GM12865 (cell line): Measurements from ENCODE around the gene LPAR6.
A peak's percentile ranks its signal among the peaks of the same experiment; 100 is the strongest.
"Not testable (repeated sequence)": the region's sequence is repeated elsewhere in the genome, so short reads cannot be mapped to it uniquely, and the experiment has no call there.

Source experiments
- DNase-seq: peaks from one replicate; pipeline ENCODE4 v3.0.0; 2010; ENCODE audit warnings: low read depth
- H3K4me3 ChIP-seq: 2 replicates; pipeline ENCODE4 v1.5.1; 2011; ENCODE audit warnings: mild to moderate bottlenecking, low read depth, low read length, control low read depth
- TF ChIP-seq, protein P1 (sequence below): IDR thresholded peaks from 2 replicates; pipeline ENCODE4 v1.5.1; 2011; ENCODE audit warnings: low read length, control low read depth, low read depth, inconsistent platforms; ENCODE audit not compliant: insufficient read depth; ENCODE audit errors: missing control alignments

LPAR6 gene

DNA sequence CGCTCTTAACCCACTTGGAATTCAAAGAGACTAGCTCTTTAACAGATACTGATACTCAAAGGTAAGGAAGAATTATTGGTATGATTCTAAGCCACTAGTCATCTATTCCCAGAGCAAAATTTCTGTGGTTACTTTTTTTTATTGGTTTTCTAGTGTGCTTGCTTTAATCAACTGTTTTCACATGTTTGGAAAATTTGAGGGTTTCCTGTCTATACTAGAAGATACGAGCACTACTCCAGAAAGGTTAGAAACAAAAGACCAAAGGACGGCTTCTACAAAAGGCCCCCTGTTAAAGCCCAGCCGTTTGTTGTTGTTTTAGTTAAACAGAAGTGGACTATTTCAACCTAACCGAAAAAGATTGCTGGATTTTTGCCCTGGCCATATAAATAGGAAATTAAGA is 18.5 kb upstream of the LPAR6 start:
- H3K4me3 ChIP-seq = no peak overlapping the region
- DNase-seq = no peak
- TF ChIP-seq, protein P1, sequence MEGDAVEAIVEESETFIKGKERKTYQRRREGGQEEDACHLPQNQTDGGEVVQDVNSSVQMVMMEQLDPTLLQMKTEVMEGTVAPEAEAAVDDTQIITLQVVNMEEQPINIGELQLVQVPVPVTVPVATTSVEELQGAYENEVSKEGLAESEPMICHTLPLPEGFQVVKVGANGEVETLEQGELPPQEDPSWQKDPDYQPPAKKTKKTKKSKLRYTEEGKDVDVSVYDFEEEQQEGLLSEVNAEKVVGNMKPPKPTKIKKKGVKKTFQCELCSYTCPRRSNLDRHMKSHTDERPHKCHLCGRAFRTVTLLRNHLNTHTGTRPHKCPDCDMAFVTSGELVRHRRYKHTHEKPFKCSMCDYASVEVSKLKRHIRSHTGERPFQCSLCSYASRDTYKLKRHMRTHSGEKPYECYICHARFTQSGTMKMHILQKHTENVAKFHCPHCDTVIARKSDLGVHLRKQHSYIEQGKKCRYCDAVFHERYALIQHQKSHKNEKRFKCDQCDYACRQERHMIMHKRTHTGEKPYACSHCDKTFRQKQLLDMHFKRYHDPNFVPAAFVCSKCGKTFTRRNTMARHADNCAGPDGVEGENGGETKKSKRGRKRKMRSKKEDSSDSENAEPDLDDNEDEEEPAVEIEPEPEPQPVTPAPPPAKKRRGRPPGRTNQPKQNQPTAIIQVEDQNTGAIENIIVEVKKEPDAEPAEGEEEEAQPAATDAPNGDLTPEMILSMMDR = no peak

DNA sequence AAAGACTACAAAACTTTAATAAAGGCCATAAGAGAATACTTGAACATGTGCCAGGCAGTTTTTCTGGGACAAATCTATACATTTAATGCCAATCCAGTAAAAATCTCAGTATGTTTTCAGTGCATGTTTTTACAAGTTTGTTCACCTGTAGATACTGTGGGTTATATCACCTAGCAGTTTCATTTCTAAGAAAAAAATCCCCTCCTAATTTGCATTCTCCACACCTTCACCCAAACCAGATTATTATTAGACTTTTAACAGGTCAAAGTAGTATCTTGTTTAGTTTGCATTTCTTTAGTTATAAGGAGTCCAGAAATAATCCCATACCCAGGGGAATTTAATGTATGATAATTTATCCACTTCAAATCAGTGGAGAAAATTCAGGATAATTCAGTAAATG is 17.0 kb upstream of the LPAR6 start:
- TF ChIP-seq, protein P1 = no peak
- peak; percentile 21 for DNase-seq
- H3K4me3 ChIP-seq = no peak overlapping the region

DNA sequence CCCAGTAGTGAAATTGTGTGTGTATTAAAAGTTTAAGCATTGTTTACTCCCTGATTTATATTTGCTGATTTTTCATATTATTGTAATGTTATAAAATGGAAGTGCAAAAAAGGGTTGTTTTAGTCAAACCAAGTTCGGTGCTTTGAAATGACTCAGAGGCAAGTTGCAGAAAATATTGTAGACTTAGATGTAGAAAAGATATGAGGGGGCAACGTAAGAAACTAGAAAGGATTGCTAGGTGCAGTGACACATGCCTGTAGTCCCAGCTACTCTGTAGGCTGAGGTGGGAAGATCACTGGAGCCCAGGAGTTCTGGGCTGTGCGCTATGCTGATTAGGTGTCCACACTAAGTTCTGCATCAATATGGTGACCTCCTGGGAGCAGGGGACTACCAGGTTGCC is 16.1 kb upstream of the LPAR6 start:
- TF ChIP-seq, protein P1 = no peak
- no peak for DNase-seq
- H3K4me3 ChIP-seq = no peak overlapping the region

DNA sequence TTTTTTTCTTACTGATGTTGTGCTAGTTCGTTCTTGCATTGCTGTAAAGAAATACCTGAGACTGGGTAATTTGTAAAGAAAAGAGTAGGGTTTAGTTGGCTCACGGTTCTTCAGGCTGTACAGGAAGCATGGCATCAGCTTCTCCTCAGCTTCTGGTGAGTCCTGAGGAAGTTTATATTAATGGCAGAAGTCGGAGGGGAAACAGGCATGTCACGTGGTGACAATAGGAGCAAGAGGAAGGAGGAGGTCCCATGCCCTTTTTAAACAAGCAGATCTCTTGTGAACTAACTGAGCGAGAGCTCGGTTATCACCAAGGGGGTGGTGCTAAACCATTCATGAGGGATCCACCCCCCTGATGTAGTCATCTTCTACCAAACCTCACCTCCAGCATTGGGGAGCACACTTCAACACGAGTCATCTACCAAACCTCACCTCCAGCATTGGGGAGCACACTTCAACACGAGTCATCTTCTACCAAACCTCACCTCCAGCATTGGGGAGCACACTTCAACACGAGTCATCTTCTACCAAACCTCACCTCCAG is 13.9 kb upstream of the LPAR6 start:
- H3K4me3 ChIP-seq, DNase-seq: not testable (repeated sequence)

DNA sequence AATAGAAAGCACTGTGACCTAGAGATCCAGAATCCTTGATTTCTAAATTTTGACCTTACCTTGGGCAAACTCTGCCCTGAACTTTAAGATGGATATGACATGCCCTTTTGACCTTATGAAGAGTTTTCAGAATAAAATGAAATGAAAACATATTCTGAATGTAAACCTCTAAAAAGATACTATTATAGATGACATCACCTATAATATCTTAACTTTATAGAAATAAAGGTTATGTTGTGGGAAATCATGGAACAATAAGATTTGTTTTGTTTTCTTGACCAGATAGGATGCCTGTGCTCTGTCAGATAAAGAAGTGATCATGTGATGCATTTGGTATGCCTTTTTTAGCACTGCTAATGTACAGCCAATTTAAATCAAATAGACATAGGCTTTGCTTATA is 13.1 kb upstream of the LPAR6 start:
- no peak for DNase-seq
- TF ChIP-seq, protein P1 = no peak
- H3K4me3 ChIP-seq = no peak overlapping the region

DNA sequence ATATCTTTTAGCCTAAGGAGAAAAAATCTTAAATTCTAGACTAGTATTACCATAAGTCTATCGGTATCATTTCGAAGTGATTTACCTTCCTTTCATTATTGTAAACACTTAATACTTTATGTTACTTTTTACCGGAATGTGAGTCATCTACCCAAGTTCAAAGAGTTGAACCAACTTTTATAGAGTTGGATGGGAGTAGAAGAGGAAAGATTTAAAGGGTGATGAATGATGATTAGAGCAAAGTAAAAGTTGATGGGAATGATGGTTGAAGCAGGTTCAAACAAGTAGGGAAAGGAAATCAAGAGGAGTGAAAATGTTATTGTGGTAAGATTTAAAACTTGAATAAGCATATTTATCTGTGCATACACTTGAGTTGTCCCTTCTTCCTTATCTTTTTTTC is 11.3 kb upstream of the LPAR6 start:
- no peak overlapping the region for H3K4me3 ChIP-seq
- DNase-seq = no peak
- TF ChIP-seq, protein P1 = no peak

DNA sequence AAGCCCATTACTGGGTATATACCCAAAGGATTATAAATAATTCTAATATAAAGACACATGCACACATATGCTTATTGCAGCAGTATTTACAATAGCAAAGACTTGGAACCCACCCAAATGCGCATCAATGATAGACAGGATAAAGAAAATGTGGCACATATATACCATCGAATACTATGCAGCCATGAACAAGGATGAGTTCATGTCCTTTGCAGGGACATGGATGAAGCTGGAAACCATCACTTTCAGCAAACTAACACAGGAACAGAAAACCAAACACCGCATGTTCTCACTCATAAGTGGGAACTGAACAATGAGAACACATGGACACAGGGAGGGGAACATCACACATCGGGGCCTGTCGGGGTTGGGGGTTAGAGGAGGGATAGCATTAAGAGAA is 9.1 kb upstream of the LPAR6 start:
- not testable (repeated sequence) for DNase-seq, H3K4me3 ChIP-seq

DNA sequence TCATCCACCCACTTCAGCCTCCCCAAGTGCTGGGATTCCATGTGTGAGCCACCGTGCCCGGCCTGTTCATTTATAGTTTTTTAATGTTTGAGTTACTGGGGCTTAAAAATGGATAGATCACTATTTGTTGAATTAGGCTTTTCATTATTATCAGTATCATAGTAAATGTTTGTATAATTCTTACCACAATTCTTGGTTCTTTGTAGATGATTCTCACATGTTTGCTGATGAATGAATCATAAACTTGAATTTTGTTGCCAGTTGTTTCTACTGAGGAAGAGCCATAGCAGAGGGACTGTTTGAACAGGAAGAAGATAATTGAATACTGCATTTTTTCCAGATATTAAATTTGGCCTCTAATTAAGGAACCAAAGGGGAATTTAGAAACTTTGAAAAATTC is 2.6 kb upstream of the LPAR6 start:
- TF ChIP-seq, protein P1 = no peak

More for the DNA sequence above, 2.6 kb upstream of the LPAR6 start:
- no peak for DNase-seq
- H3K4me3 ChIP-seq = no peak overlapping the region
